CD14-positive monocyte (primary cell): ENCODE data around the gene EPHB6. TPM values are rescaled to one million over a fixed set of nuclear protein-coding genes. Genes with fewer than 3 reads are reported as not detected.
A peak's percentile ranks its signal among the peaks of the same experiment; 100 is the strongest.

Experiments
- DNase-seq, 3 donors: peaks; one replicate each; pipeline ENCODE4 v3.0.0-alpha.2; 2011 to 2022
- H2AFZ ChIP-seq: 2 replicates; pipeline ENCODE4 v1.6.0; 2012; ENCODE audit warnings: mild to moderate bottlenecking, low read depth, low read length, inconsistent platforms; ENCODE audit not compliant: insufficient read depth, poor library complexity, severe bottlenecking
- H3K27ac ChIP-seq, 2 donors: 1 replicate in 1 of 2; 2 replicates in 1 of 2; pipeline ENCODE4 v1.5.1; 2012 to 2013; ENCODE audit warnings: low read length in 2 of 2, control low read depth in 1 of 2, inconsistent platforms in 1 of 2, low read depth in 1 of 2, mild to moderate bottlenecking in 1 of 2
- H3K27me3 ChIP-seq, 2 donors: one replicate each; pipeline versions ENCODE4 v1.6.0 to v1.6.1; 2011 to 2013; ENCODE audit warnings: low read length in 2 of 2; ENCODE audit not compliant: control insufficient read depth in 2 of 2, insufficient read depth in 2 of 2
- H3K36me3 ChIP-seq, 2 donors: replicated peaks in 1 of 2; 1 replicate in 1 of 2; 2 replicates in 1 of 2; pipeline versions ENCODE4 v1.5.1 to v1.6.1; 2012 to 2013; ENCODE audit warnings: low read length in 2 of 2, control low read depth in 1 of 2, inconsistent platforms in 1 of 2, mild to moderate bottlenecking in 1 of 2; ENCODE audit not compliant: insufficient read depth in 2 of 2, control insufficient read depth in 1 of 2
- H3K4me1 ChIP-seq, 2 donors: 1 replicate in 1 of 2; 2 replicates in 1 of 2; pipeline versions ENCODE4 v1.5.1 to v1.6.1; 2012 to 2013; ENCODE audit warnings: low read length in 2 of 2, control low read depth in 1 of 2, inconsistent platforms in 1 of 2, mild to moderate bottlenecking in 1 of 2, moderate library complexity in 1 of 2; ENCODE audit not compliant: insufficient read depth in 2 of 2, control insufficient read depth in 1 of 2
- H3K4me2 ChIP-seq: replicated peaks from 2 replicates; pipeline ENCODE3; 2012; ENCODE audit warnings: low read length, moderate library complexity, mild to moderate bottlenecking; ENCODE audit not compliant: poor library complexity, severe bottlenecking; ENCODE audit errors: extremely low read depth
- H3K4me3 ChIP-seq, 3 experiments: fragments of 200-600 bp in 1 of 3; sonication (generic) in 1 of 3; replicated peaks in 1 of 3; 1 replicate in 2 of 3; 2 replicates in 1 of 3; pipeline ENCODE4 v1.5.1; 2011 to 2013; ENCODE audit warnings: low read length in 3 of 3, mild to moderate bottlenecking in 3 of 3, control low read depth in 2 of 3, low read depth in 2 of 3, inconsistent platforms in 1 of 3, moderate library complexity in 1 of 3
- H3K79me2 ChIP-seq: 2 replicates; pipeline ENCODE4 v1.6.0; 2012; ENCODE audit warnings: mild to moderate bottlenecking, control low read depth, inconsistent platforms, low read length, moderate library complexity; ENCODE audit not compliant: insufficient read depth
- H3K9ac ChIP-seq: 2 replicates; pipeline ENCODE4 v1.6.0; 2017; ENCODE audit warnings: low read length, mild to moderate bottlenecking; ENCODE audit not compliant: insufficient read depth, poor library complexity, severe bottlenecking
- H3K9me3 ChIP-seq, 2 donors: replicated peaks in 1 of 2; 1 replicate in 1 of 2; 2 replicates in 1 of 2; pipeline versions ENCODE4 v1.5.1 to v1.6.1; 2012 to 2013; ENCODE audit warnings: low read length in 2 of 2, control low read depth in 1 of 2; ENCODE audit not compliant: control insufficient read depth in 1 of 2, insufficient read depth in 1 of 2
- H4K20me1 ChIP-seq: 2 replicates; pipeline ENCODE4 v1.6.0; 2012; ENCODE audit warnings: mild to moderate bottlenecking, low read length, control low read depth, moderate library complexity; ENCODE audit not compliant: insufficient read depth
- H3K27ac Mint-ChIP-seq, 7 donors: one replicate each; pipeline ENCODE4 v1.8.0; 2020; ENCODE audit warnings: mild to moderate bottlenecking in 7 of 7, mixed read lengths in 7 of 7, moderate library complexity in 6 of 7, inconsistent platforms in 2 of 7
- H3K27me3 Mint-ChIP-seq, 3 donors: one replicate each; pipeline ENCODE4 v1.8.0; 2021 to 2022; ENCODE audit warnings: low read depth in 3 of 3, mild to moderate bottlenecking in 3 of 3, mixed read lengths in 3 of 3, moderate library complexity in 3 of 3, inconsistent platforms in 1 of 3
- H3K36me3 Mint-ChIP-seq, 2 donors: one replicate each; pipeline ENCODE4 v1.8.0; 2020; ENCODE audit warnings: mixed read lengths in 2 of 2, inconsistent platforms in 1 of 2, mild to moderate bottlenecking in 1 of 2
- H3K4me1 Mint-ChIP-seq: one replicate; pipeline ENCODE4 v1.8.0; 2020; ENCODE audit warnings: mild to moderate bottlenecking, mixed read lengths
- H3K4me3 Mint-ChIP-seq, 2 donors: one replicate each; pipeline ENCODE4 v1.8.0; 2020; ENCODE audit warnings: mild to moderate bottlenecking in 2 of 2, mixed read lengths in 2 of 2, moderate library complexity in 1 of 2
- H3K9me3 Mint-ChIP-seq, 7 donors: one replicate each; pipeline ENCODE4 v1.8.0; 2020 to 2022; ENCODE audit warnings: mixed read lengths in 7 of 7, mild to moderate bottlenecking in 6 of 7, moderate library complexity in 6 of 7, inconsistent platforms in 2 of 7
- WGBS: methylation state at CpG from one replicate; pipeline ENCODE4 v1.1.5; 2013; ENCODE audit warnings: missing lambda C conversion rate; ENCODE audit not compliant: insufficient coverage; 5-methylcytosine and 5-hydroxymethylcytosine counted together
- intact Hi-C, 2 donors: fragments of 100-400 bp; cut with micrococcal nuclease; formaldehyde crosslinking; loops; one replicate each; pipeline versions ENCODE4 v1.15.0 to v1.15.1; 2023
- polyA plus RNA-seq, 3 donors: library from polyadenylated mRNA; depleted of rRNA in 1 of 3; unstranded in 2 of 3; stranded (reverse) in 1 of 3; fragments of 300-500 nt in 2 of 3; fragments of >200 nt in 1 of 3; fragmentation: Illumina TruSeq in 2 of 3; gene quantifications; 1 replicate in 2 of 3; 2 replicates in 1 of 3; pipeline ENCODE4 v1.2.3, GENCODE V29; 2012 to 2021
- TF ChIP-seq, protein P1 (sequence below): fragments of 200-600 bp; IDR thresholded peaks from one replicate; pipeline ENCODE4 v1.8.0; 2022; ENCODE audit warnings: antibody characterized with exemption, mild to moderate bottlenecking

EPHB6 gene
- polyA plus RNA-seq, 3 donors, result 7.9 to 18.2 (median 9.3) TPM

DNA sequence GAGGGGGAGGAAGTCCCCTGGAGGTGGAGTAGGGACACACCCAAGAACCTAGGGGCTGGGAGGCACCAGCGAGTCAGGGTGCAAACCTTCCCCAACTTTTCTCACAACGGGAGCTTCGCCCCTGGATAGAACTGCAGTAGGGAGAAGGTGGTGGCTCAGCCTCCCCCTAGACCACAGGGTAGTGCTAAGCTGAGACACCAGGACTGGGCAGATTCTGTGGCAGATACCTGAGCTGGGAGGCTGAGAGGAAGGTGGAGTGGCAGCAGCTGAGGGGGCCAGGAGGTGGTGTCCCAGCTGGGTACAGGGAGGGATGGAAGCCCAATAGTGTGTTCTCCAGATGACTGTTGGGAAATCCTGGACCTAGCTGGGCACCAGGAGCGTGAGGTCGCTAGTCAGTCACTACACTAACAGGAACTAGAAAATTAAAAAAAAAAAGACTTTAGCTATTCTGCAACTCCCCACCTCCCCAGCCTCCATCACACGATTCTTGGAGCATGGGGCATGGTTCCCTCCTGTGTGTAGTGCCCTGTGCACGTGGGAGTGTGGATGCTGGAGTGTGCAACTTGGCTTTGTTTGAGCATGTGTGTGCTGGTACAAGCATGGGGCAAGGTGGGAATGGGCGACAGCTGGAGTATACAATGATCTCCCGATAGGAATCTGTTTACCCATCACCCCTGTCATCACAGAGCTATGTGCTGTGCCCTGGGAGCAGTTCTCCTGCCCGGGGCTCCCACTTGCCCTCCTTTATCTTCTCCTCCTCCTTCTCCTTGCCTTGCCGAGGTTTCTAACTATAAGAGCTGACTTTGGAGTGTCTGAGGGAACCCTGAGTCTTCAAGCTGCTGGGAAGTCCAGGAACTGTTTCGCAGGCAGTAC lies 39.5 kb downstream of the EPHB6 start:
- Mint-ChIP-seq H3K9me3 (peaks cover 0 to 1% (median 0%) of the 10 kb centered on the region in 7 donors), H3K36me3 (no peaks in the 10 kb centered on the region), H3K27ac (peak overlapping the region in 3 of 7 donors; percentile 5 to 65 (median 56)), H3K4me1 (peaks cover 5% of the 10 kb centered on the region), H3K4me3 (no peak overlapping the region), H3K27me3 (peaks cover 4 to 5% (median 4%) of the 10 kb centered on the region in 3 donors)
- Histone ChIP-seq H3K9me3 (no peaks in the 10 kb centered on the region), H3K4me2 (no peak overlapping the region), H3K79me2 (no peaks in the 10 kb centered on the region), H3K9ac (no peak overlapping the region), H3K36me3 (no peaks in the 10 kb centered on the region), H3K27me3 (no peaks in the 10 kb centered on the region), H3K4me1 (no peaks in the 10 kb centered on the region), H4K20me1 (no peaks in the 10 kb centered on the region), H3K27ac (no peak overlapping the region), H3K4me3 (no peak overlapping the region), H2AFZ (no peak overlapping the region)
- DNase-seq, result no peak
- TF ChIP-seq, protein P1, sequence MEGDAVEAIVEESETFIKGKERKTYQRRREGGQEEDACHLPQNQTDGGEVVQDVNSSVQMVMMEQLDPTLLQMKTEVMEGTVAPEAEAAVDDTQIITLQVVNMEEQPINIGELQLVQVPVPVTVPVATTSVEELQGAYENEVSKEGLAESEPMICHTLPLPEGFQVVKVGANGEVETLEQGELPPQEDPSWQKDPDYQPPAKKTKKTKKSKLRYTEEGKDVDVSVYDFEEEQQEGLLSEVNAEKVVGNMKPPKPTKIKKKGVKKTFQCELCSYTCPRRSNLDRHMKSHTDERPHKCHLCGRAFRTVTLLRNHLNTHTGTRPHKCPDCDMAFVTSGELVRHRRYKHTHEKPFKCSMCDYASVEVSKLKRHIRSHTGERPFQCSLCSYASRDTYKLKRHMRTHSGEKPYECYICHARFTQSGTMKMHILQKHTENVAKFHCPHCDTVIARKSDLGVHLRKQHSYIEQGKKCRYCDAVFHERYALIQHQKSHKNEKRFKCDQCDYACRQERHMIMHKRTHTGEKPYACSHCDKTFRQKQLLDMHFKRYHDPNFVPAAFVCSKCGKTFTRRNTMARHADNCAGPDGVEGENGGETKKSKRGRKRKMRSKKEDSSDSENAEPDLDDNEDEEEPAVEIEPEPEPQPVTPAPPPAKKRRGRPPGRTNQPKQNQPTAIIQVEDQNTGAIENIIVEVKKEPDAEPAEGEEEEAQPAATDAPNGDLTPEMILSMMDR, result no peak
- intact Hi-C loops, result no loop called here
- 90% methylated on average over 3 of the region's 12 CpGs for WGBS

DNA sequence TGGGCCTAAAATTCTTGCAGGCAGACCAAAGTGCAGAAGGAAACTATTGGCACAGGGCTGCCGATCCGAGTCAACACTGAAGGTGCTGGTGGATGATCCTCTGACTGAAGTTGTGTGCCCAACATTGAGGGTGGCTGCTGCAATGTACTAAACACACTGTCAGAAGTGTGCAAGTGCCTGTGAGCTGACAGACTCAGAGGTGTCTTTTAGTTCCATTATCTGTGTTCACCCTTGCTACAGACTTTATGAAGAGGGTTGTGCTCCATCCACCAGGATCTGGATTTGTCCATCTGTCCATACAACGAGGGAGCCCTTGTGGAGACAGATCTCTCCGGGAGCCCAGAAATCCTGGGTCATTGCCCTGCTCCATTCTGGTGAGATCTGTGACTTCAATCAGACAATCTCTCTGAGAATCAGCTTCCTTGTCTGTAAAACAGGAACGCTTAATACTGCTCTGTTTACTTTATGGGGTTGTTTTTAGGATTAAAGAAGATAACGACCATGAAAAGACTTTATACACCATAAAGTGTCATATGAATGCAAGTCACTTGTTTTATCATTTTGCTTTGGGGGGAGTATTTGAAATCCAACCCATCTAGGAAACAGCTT lies 40.2 kb downstream of the EPHB6 start:
- H3K27ac Mint-ChIP-seq, result peak overlapping the region in 1 of 7 donors; percentile 65
- H3K4me1 ChIP-seq, result no peaks in the 10 kb centered on the region
- no peak overlapping the region for H3K27ac ChIP-seq
- intact Hi-C loops, result no loop called here
- TF ChIP-seq, protein P1, result no peak
- H3K9ac ChIP-seq, result no peak overlapping the region
- no peaks in the 10 kb centered on the region for H3K9me3 ChIP-seq
- no peaks in the 10 kb centered on the region for H3K79me2 ChIP-seq
- 92% methylated on average over 4 of the region's 6 CpGs for WGBS
- H3K27me3 ChIP-seq, result no peaks in the 10 kb centered on the region
- no peaks in the 10 kb centered on the region for H4K20me1 ChIP-seq
- H3K4me3 ChIP-seq, result no peak overlapping the region
- H3K36me3 Mint-ChIP-seq, result no peaks in the 10 kb centered on the region
- H3K4me2 ChIP-seq, result no peak overlapping the region
- H2AFZ ChIP-seq, result peak overlapping the region; percentile 30
- H3K27me3 Mint-ChIP-seq, result peaks cover 3 to 5% (median 5%) of the 10 kb centered on the region in 3 donors
- H3K36me3 ChIP-seq, result no peaks in the 10 kb centered on the region
- peaks cover 0 to 1% (median 0%) of the 10 kb centered on the region in 7 donors for H3K9me3 Mint-ChIP-seq
- no peak for DNase-seq
- no peak overlapping the region for H3K4me3 Mint-ChIP-seq
- H3K4me1 Mint-ChIP-seq, result peaks cover 5% of the 10 kb centered on the region
